ENCODE measurements around the gene RNF167. TPM values are rescaled to one million over a fixed set of nuclear protein-coding genes. Genes with fewer than 3 reads are reported as not detected.

RNF167 gene
- total and polyA plus RNA-seq, 8 donors: 8.8 to 134 (median 52.8) TPM

DNA sequence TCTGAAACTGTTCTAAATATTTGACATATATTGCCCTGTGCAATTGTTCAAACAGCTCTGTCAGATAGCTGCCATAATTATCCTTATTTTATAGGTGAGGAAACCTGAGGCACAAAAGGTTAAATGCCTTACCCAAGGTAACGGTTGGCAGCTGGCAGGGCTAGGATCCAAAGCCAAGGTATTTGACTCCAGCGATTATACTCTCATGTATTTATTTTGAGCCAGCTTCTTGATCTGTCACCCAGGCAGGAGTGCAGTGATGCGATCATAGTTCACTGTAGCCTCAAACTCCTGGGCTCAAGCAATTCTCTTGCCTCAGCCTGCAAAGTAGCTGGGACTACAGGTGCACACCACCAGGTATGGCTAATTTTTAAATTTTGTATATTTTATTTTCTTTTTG is 18.0 kb downstream of the RNF167 start:
- H3K36me3 ChIP-seq: peaks cover 13 to 44% (median 36%) of the 10 kb centered on the region in 4 donors
- no peak overlapping the region for H3K4me3 ChIP-seq
- H3K27me3 ChIP-seq: no peaks in the 10 kb centered on the region
- 52 to 70% (median 60%) methylated on average over 3 of the region's 3 CpGs for WGBS, 5 donors
- no peak for DNase-seq
- H3K27ac ChIP-seq: no peak overlapping the region
- H3K4me1 ChIP-seq: no peaks in the 10 kb centered on the region
- intact Hi-C loops (cut with DNase I; ENCODE audit: low total_unique reads): no loop called here
- TF ChIP-seq EP300 (IDR thresholded peaks at IDR 0.05): no peak
- no peak for TF ChIP-seq POLR2A (IDR thresholded peaks at IDR 0.05)
- TF ChIP-seq POLR2AphosphoS5 (IDR thresholded peaks at IDR 0.05): no peak
- TF ChIP-seq, protein P1, sequence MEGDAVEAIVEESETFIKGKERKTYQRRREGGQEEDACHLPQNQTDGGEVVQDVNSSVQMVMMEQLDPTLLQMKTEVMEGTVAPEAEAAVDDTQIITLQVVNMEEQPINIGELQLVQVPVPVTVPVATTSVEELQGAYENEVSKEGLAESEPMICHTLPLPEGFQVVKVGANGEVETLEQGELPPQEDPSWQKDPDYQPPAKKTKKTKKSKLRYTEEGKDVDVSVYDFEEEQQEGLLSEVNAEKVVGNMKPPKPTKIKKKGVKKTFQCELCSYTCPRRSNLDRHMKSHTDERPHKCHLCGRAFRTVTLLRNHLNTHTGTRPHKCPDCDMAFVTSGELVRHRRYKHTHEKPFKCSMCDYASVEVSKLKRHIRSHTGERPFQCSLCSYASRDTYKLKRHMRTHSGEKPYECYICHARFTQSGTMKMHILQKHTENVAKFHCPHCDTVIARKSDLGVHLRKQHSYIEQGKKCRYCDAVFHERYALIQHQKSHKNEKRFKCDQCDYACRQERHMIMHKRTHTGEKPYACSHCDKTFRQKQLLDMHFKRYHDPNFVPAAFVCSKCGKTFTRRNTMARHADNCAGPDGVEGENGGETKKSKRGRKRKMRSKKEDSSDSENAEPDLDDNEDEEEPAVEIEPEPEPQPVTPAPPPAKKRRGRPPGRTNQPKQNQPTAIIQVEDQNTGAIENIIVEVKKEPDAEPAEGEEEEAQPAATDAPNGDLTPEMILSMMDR (IDR thresholded peaks at IDR 0.05): no peak
- no peaks in the 10 kb centered on the region for H3K9me3 ChIP-seq

DNA sequence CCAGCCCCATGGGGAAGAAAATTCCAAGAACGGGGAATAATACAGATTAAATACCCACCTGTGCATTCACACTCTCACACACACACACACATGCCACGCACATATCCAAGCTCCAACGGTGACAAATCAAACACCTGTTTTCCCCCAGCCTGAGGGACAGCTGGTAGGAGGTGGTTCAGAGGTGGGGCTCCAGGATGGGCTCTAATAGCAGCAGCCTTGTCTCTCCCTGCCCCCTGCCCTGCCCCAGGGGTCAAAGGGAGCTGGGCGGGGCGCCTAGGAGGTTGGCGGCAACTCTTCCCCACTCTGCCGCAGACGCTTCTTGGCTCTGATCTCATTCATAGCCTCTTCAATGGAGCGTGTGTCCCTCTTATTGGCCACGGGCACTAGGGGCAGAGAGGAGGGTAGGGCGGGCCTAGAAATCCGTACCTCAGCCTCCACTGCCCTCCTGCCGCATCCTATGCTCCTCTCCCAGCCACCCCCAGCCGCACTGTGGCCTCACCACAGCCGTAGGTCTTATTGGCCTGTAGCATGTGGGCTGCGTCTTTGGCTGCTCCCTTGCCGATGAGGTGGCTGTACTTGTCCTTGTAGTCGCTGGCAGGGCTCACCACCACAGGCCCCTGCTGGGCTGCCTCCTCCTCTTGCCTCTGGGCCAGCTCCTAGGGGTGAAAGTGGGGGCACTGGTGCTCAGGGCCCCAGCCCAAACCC is 19.3 kb downstream of the RNF167 start:
- no peak overlapping the region for H3K27ac ChIP-seq

DNA sequence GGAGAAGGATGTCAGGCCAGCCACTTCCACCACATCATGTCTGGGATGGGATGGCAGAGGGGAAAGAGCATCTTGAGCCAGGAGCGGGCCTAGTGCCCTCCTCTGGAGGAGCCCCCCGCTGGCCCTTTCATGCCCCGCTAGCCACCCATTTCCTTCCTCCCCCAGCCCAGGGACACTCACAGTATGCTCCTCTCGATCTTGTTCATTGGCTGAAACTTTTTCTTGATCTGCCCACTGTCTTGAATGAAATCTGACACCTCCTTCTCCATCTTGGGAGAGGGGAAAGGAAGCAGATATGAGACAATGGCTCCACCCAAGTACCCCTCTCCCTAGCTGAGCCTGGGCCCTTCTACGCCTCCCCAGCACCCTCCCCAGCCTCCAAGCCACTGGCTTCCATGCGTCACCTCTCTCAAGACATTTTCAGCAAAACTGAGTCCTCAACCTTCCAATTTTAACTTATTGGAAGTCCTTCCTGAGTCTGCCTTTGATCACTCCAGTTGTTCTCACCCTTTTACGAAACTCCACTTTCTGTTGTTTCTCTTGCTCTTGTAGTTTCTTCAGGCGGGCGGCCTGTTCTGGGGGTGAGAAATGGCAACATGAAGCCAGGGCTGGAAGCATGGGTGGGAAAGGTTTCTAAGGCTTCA is 20.3 kb downstream of the RNF167 start:
- H3K36me3 ChIP-seq: peaks cover 13 to 44% (median 36%) of the 10 kb centered on the region in 4 donors
- H3K27me3 ChIP-seq: no peaks in the 10 kb centered on the region
- DNase-seq: no peak
- H3K4me3 ChIP-seq: no peak overlapping the region
- 86 to 91% (median 87%) methylated on average over 9 of the region's 9 CpGs for WGBS, 5 donors
- H3K9me3 ChIP-seq: no peaks in the 10 kb centered on the region
- intact Hi-C loops (cut with DNase I; ENCODE audit: low total_unique reads): no loop called here
- TF ChIP-seq POLR2AphosphoS5 (IDR thresholded peaks at IDR 0.05): no peak
- no peak for TF ChIP-seq EP300 (IDR thresholded peaks at IDR 0.05)
- no peak for TF ChIP-seq POLR2A (IDR thresholded peaks at IDR 0.05)
- TF ChIP-seq, protein P1 (IDR thresholded peaks at IDR 0.05): no peak
- no peak overlapping the region for H3K27ac ChIP-seq
- H3K4me1 ChIP-seq: peaks cover 0 to 5% (median 2%) of the 10 kb centered on the region in 4 donors

More for the DNA sequence above, 19.3 kb downstream of the RNF167 start:
- Histone ChIP-seq H3K27me3 (no peaks in the 10 kb centered on the region), H3K36me3 (peaks cover 13 to 44% (median 36%) of the 10 kb centered on the region in 4 donors), H3K4me1 (no peaks in the 10 kb centered on the region), H3K9me3 (no peaks in the 10 kb centered on the region), H3K4me3 (no peak overlapping the region)
- no peak for DNase-seq
- intact Hi-C loops (cut with DNase I; ENCODE audit: low total_unique reads): no loop called here
- TF ChIP-seq EP300 (IDR thresholded peaks at IDR 0.05) (no peak), POLR2AphosphoS5 (IDR thresholded peaks at IDR 0.05) (no peak), POLR2A (IDR thresholded peaks at IDR 0.05) (no peak)
- TF ChIP-seq, protein P1 (IDR thresholded peaks at IDR 0.05): no peak
- 75 to 89% (median 86%) methylated on average over 18 of the region's 18 CpGs for WGBS, 5 donors

DNA sequence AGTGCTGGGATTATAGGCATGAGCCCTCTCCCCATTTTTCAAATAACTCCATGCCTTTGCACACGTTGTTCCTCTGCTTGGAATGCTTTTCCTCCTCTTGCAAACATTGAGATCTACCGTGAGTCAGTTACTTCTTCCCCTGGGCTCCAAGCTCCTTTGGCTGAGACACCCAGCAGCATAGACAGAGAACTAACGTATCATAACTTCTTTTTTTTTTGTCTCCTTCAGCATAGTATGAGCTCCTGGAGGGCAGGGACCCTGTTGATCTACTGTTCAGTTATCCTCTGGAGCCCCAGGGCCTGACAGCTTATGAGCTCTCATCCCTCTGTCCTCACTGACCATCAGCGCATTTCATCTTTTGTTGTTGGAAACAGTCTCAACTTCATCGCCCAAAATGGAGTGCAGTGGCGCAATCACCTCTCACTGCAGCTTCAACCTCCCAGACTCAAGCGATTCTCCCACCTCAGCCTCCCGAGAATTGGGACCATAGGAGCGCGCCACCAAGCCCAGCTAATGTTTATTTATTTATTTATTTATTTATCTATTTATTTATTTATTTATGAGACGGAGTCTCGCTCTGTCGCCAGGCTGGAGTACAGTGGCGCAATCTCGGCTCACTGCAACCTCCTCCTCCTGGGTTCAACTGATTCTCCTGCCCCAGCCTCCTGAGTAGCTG is 25.4 kb downstream of the RNF167 start:
- Histone ChIP-seq H3K9me3 (no peaks in the 10 kb centered on the region), H3K27ac (peak overlapping the region in 3 of 5 donors; percentile 93 to 97 (median 93)), H3K4me3 (peak overlapping the region in 1 of 4 donors; percentile 66), H3K36me3 (peaks cover 12 to 27% (median 26%) of the 10 kb centered on the region in 4 donors), H3K27me3 (no peaks in the 10 kb centered on the region), H3K4me1 (peaks cover 28 to 43% (median 39%) of the 10 kb centered on the region in 4 donors)
- intact Hi-C loops (cut with DNase I; ENCODE audit: low total_unique reads): no loop called here
- TF ChIP-seq EP300 (IDR thresholded peaks at IDR 0.05) (no peak), POLR2A (IDR thresholded peaks at IDR 0.05) (no peak)
- no peak for DNase-seq
- 93 to 98% (median 96%) methylated on average over 15 of the region's 15 CpGs for WGBS, 5 donors
